ENCODE results near the gene DUSP9. TPM values are rescaled to one million over a fixed set of nuclear protein-coding genes. Genes with fewer than 3 reads are reported as not detected.

The DUSP9 gene
- total and polyA plus RNA-seq, 2 donors (not counting 3 experiments of a cell fraction or from before 2014, with no cell fraction given), result 0.04 TPM; not detected in 1

GRCh38 chrX:153600921-153601320 lies 46.1 kb upstream of the DUSP9 start:
- Histone ChIP-seq H3K4me3 (replicated peaks in 1 of 3; ENCODE audit: insufficient read depth in 1 of 3, low read depth in 1 of 3, low read length in 3 of 3) (no peak overlapping the region), H2AFZ (ENCODE audit: low read depth, low read length) (no peak overlapping the region), H3K9ac (replicated peaks; ENCODE audit: extremely low read depth, insufficient read depth, low read length) (no peak overlapping the region), H3K9me3 (replicated peaks; ENCODE audit: control insufficient read depth, insufficient read depth, low read length) (no peaks in the 10 kb centered on the region), H3K4me1 (ENCODE audit: control insufficient read depth, extremely low read depth, insufficient read depth, low read length) (peaks cover 7% of the 10 kb centered on the region), H3K9me1 (replicated peaks; ENCODE audit: control insufficient read depth, extremely low read depth, insufficient read depth, low read length) (no peaks in the 10 kb centered on the region), H3K27me3 (ENCODE audit: control insufficient read depth in 2 of 2, insufficient read depth in 2 of 2, low read length in 2 of 2) (no peaks in the 10 kb centered on the region), H3K4me2 (ENCODE audit: insufficient read depth, low read length) (no peak overlapping the region), H4K20me1 (replicated peaks; ENCODE audit: control insufficient read depth, extremely low read depth, insufficient read depth, low read length) (no peaks in the 10 kb centered on the region), H3K27ac (ENCODE audit: insufficient read depth, low read depth, low read length) (no peak overlapping the region), H3K79me2 (ENCODE audit: control insufficient read depth, insufficient read depth, low read length) (peaks cover 12% of the 10 kb centered on the region), H3K36me3 (ENCODE audit: control insufficient read depth in 2 of 2, extremely low read depth in 1 of 2, insufficient read depth in 2 of 2, low read length in 2 of 2) (no peaks in the 10 kb centered on the region)
- ChIA-PET POLR2A (no interaction called here), CTCF (interaction anchor here (1.7 to 4.1 kb wide), 2 partner anchors 9 to 67 kb away, joined by 6 to 32 read pairs; no protein-coding TSS in a partner anchor)
- no peak for DNase-seq (ENCODE audit: low read depth, low spot score)
- intact Hi-C loops (cut with micrococcal nuclease), result no loop called here
- BruUV-seq (replicated peaks), result no TSS peak
- FAIRE-seq, result no peak
- no peak for TF ChIP-seq CTCF (IDR thresholded peaks at IDR 0.05; ENCODE audit: extremely low read depth in 1 of 2, insufficient read depth in 1 of 2, low read depth in 1 of 2, low read length in 2 of 2)
- no peak for TF ChIP-seq FOS (IDR thresholded peaks at IDR 0.05; ENCODE audit: borderline replicate concordance, insufficient read depth, low read length)
- TF ChIP-seq GATA2 (IDR thresholded peaks at IDR 0.05; ENCODE audit: insufficient read depth, insufficient read length, low read depth, low read length), result no peak
- no peak for TF ChIP-seq MYC (IDR thresholded peaks at IDR 0.05; ENCODE audit: low read depth, low read length)
- no peak for TF ChIP-seq JUN (IDR thresholded peaks at IDR 0.05; ENCODE audit: borderline replicate concordance, insufficient read depth, insufficient read length, low read depth)
- dilution Hi-C loops (cut with MboI; ENCODE audit: extremely low pct_ligation_motif_present, low sequenced_read_pairs), result no loop called here
